Measurements from ENCODE around the gene TRAPPC4.
"Not testable (repeated sequence)": the region's sequence is repeated elsewhere in the genome, so short reads cannot be mapped to it uniquely, and the experiment has no call there.

TRAPPC4 gene

GRCh38 chr11:119014209-119014924, 4.2 kb upstream of the TRAPPC4 start:
- H3K4me3 ChIP-seq (ENCODE audit: control insufficient read depth, low read depth, low read length) = no peak overlapping the region
- TF ChIP-seq CTCF (IDR thresholded peaks at IDR 0.05; ENCODE audit: control insufficient read depth, insufficient read depth, low read depth, low read length, missing control alignments) = no peak
- no peak for DNase-seq (ENCODE audit: low read depth)

GRCh38 chr11:119015054-119015611, 3.4 kb upstream of the TRAPPC4 start:
- TF ChIP-seq CTCF (IDR thresholded peaks at IDR 0.05; ENCODE audit: control insufficient read depth, insufficient read depth, low read depth, low read length, missing control alignments) = no peak
- no peak for DNase-seq (ENCODE audit: low read depth)
- H3K4me3 ChIP-seq (ENCODE audit: control insufficient read depth, low read depth, low read length) = no peak overlapping the region

- no peak for DNase-seq (ENCODE audit: low read depth)
- TF ChIP-seq CTCF (IDR thresholded peaks at IDR 0.05; ENCODE audit: control insufficient read depth, insufficient read depth, low read depth, low read length, missing control alignments) = no peak
- H3K4me3 ChIP-seq (ENCODE audit: control insufficient read depth, low read depth, low read length) = no peak overlapping the region; the same call in none of the 2 replicates
Measured at GRCh38 chr11:119016216-119017009, 2.2 kb upstream of the TRAPPC4 start.

GRCh38 chr11:119017377-119017776, 1.2 kb upstream of the TRAPPC4 start:
- H3K4me3 ChIP-seq (ENCODE audit: control insufficient read depth, low read depth, low read length) = peak overlapping the region; percentile 98

GRCh38 chr11:119019996-119020395, 1.4 kb downstream of the TRAPPC4 start:
- DNase-seq (ENCODE audit: low read depth) = no peak
- peak overlapping the region; percentile 98 for H3K4me3 ChIP-seq (ENCODE audit: control insufficient read depth, low read depth, low read length)
- TF ChIP-seq CTCF (IDR thresholded peaks at IDR 0.05; ENCODE audit: control insufficient read depth, insufficient read depth, low read depth, low read length, missing control alignments) = no peak

More at GRCh38 chr11:119017377-119017776, 1.2 kb upstream of the TRAPPC4 start:
- not testable (repeated sequence) for DNase-seq (ENCODE audit: low read depth)

- DNase-seq (ENCODE audit: low read depth) = no peak
- no peak overlapping the region for H3K4me3 ChIP-seq (ENCODE audit: control insufficient read depth, low read depth, low read length)
- no peak for TF ChIP-seq CTCF (IDR thresholded peaks at IDR 0.05; ENCODE audit: control insufficient read depth, insufficient read depth, low read depth, low read length, missing control alignments)
Measured at GRCh38 chr11:119021631-119022030, 3.1 kb downstream of the TRAPPC4 start.

- no peak overlapping the region for H3K4me3 ChIP-seq (ENCODE audit: control insufficient read depth, low read depth, low read length)
- peak; percentile 11 for DNase-seq (ENCODE audit: low read depth)
- no peak for TF ChIP-seq CTCF (IDR thresholded peaks at IDR 0.05; ENCODE audit: control insufficient read depth, insufficient read depth, low read depth, low read length, missing control alignments)
Measured at GRCh38 chr11:119023741-119024140, 5.2 kb downstream of the TRAPPC4 start.
